OCI-LY7 (cell line): Measurements from ENCODE around the gene SEMG2. TPM values are rescaled to one million over a fixed set of nuclear protein-coding genes. Genes with fewer than 3 reads are reported as not detected.

Experiments used
- Bru-seq: library from RNA; stranded (reverse); fragments of 400-500 nt; gene quantifications from one replicate; lab custom pipeline; 2021; lab: Mats Ljungman, UMichigan
- BruChase-seq, 2 experiments: library from RNA; stranded (reverse); fragments of 400-500 nt; gene quantifications; one replicate each; lab custom pipeline; 2021; lab: Mats Ljungman, UMichigan
- BruUV-seq: library from RNA; stranded (reverse); fragments of 400-500 nt; replicated peaks from 2 replicates; lab custom pipeline; 2021; lab: Mats Ljungman, UMichigan
- CTCF ChIA-PET: fragments of 300-600 bp; sonication (Branson Sonifier 250); formaldehyde crosslinking; loops from one replicate; lab custom pipeline; 2022; ENCODE audit warnings: antibody characterized with exemption; ENCODE audit not compliant: unreplicated experiment; lab: Charles Lee
- POLR2A ChIA-PET: fragments of 300-600 bp; sonication (Branson Sonifier 250); formaldehyde crosslinking; loops from one replicate; lab custom pipeline; 2022; ENCODE audit warnings: antibody characterized with exemption; lab: Charles Lee
- DNase-seq: peaks from one replicate; pipeline ENCODE4 v3.0.0-alpha.2; 2015; ENCODE audit warnings: low spot score
- H2AFZ ChIP-seq: fragments of 200-600 bp; sonication (generic), shearing (Covaris generic); 2 replicates; pipeline ENCODE4 v1.6.1; 2014; ENCODE audit warnings: mild to moderate bottlenecking, antibody characterized with exemption, low read length, moderate library complexity
- H3K27ac ChIP-seq: fragments of 200-600 bp; sonication (generic); 2 replicates; pipeline ENCODE4 v1.5.1; 2014; ENCODE audit warnings: mixed run types, low read depth, mild to moderate bottlenecking, moderate library complexity, low read length, inconsistent platforms; ENCODE audit not compliant: poor library complexity, severe bottlenecking
- H3K36me3 ChIP-seq: fragments of 200-600 bp; sonication (generic); 2 replicates; pipeline ENCODE4 v1.6.1; 2014; ENCODE audit warnings: mild to moderate bottlenecking, antibody characterized with exemption, low read length, moderate library complexity, mixed read lengths; ENCODE audit not compliant: insufficient read depth
- H3K4me1 ChIP-seq: fragments of 200-600 bp; sonication (generic); 2 replicates; pipeline ENCODE4 v1.5.1; 2014; ENCODE audit warnings: mild to moderate bottlenecking, low read length; ENCODE audit not compliant: insufficient read depth, poor library complexity, severe bottlenecking
- H3K4me2 ChIP-seq: fragments of 200-600 bp; sonication (generic); 2 replicates; pipeline ENCODE4 v1.6.1; 2014; ENCODE audit warnings: mild to moderate bottlenecking, low read length
- H3K4me3 ChIP-seq: fragments of 200-600 bp; sonication (generic); 2 replicates; pipeline ENCODE4 v1.5.1; 2014; ENCODE audit warnings: mild to moderate bottlenecking, low read depth, low read length; ENCODE audit not compliant: poor library complexity, severe bottlenecking
- H3K79me2 ChIP-seq: fragments of 200-600 bp; sonication (generic); 2 replicates; pipeline ENCODE4 v1.6.1; 2016; ENCODE audit warnings: low read depth, mild to moderate bottlenecking, low read length, moderate library complexity, mixed read lengths; ENCODE audit not compliant: insufficient read depth
- H3K9me2 ChIP-seq: fragments of 200-600 bp; sonication (generic); 2 replicates; pipeline ENCODE4 v1.6.1; 2016; ENCODE audit warnings: mild to moderate bottlenecking, low read length, mixed read lengths; ENCODE audit not compliant: insufficient read depth
- H3K9me3 ChIP-seq: fragments of 200-600 bp; sonication (generic); 2 replicates; pipeline ENCODE4 v1.6.1; 2014; ENCODE audit warnings: mild to moderate bottlenecking, mixed run types, low read length, mixed read lengths
- H4K20me1 ChIP-seq: fragments of 200-600 bp; sonication (generic); 2 replicates; pipeline ENCODE4 v1.6.1; 2014; ENCODE audit warnings: mild to moderate bottlenecking, antibody characterized with exemption, low read length, moderate library complexity, mixed read lengths; ENCODE audit not compliant: insufficient read depth
- EZH2phosphoT487 ChIP-seq: fragments of 200-600 bp; sonication (generic); IDR thresholded peaks from 2 replicates; pipeline ENCODE4 v1.6.1; 2018; ENCODE audit warnings: low read depth, borderline replicate concordance, mild to moderate bottlenecking, mixed run types, antibody characterized with exemption, low read length, moderate library complexity, mixed read lengths
- intact Hi-C: fragments of 100-400 bp; cut with micrococcal nuclease; formaldehyde crosslinking; loops from one replicate; pipeline ENCODE4 v1.10.0; 2022; ENCODE audit not compliant: unreplicated experiment
- long read RNA-seq: library from polyadenylated mRNA; stranded (forward); transcript quantifications from one replicate; pipeline ENCODE4 v2.0.0, GENCODE V29; 2022
- total RNA-seq, 2 experiments: library from RNA; depleted of rRNA in 1 of 2; stranded (reverse); fragments of >200 nt in 1 of 2; shearing (Covaris generic) in 1 of 2; gene quantifications; 2 replicates each; pipeline ENCODE4 v1.2.3, GENCODE V29; 2014 to 2022
- TF ChIP-seq, protein P1 (sequence below): fragments of 200-600 bp; sonication (generic); conservative IDR thresholded peaks from 2 replicates; pipeline ENCODE4 v1.5.1; 2014; ENCODE audit warnings: mild to moderate bottlenecking, antibody characterized with exemption, low read length, moderate library complexity, mixed read lengths

Gene SEMG2, protein sequence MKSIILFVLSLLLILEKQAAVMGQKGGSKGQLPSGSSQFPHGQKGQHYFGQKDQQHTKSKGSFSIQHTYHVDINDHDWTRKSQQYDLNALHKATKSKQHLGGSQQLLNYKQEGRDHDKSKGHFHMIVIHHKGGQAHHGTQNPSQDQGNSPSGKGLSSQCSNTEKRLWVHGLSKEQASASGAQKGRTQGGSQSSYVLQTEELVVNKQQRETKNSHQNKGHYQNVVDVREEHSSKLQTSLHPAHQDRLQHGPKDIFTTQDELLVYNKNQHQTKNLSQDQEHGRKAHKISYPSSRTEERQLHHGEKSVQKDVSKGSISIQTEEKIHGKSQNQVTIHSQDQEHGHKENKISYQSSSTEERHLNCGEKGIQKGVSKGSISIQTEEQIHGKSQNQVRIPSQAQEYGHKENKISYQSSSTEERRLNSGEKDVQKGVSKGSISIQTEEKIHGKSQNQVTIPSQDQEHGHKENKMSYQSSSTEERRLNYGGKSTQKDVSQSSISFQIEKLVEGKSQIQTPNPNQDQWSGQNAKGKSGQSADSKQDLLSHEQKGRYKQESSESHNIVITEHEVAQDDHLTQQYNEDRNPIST
- total RNA-seq (2014; rRNA removed; shearing (Covaris generic)) (not detected in 2 replicates), total RNA-seq (2022) (not detected in 2 replicates), Bru-seq, nascent RNA (not detected), BruChase-seq, experiment 1, labeled RNA remaining after a 6-hour chase (not detected), BruChase-seq, experiment 2, labeled RNA remaining after a 2-hour chase (not detected)
- long read RNA-seq = 0 reads

GRCh38 chr20:45221076-45221475, at the start of gene SEMG2:
Gene SEMG2, plus strand, starts transcription at chr20:45221373. Its CDS starts 17 bp downstream, at chr20:45221390.
- intact Hi-C loops = no loop called here
- no TSS peak for BruUV-seq
- CTCF ChIA-PET = no interaction called here

DNA sequence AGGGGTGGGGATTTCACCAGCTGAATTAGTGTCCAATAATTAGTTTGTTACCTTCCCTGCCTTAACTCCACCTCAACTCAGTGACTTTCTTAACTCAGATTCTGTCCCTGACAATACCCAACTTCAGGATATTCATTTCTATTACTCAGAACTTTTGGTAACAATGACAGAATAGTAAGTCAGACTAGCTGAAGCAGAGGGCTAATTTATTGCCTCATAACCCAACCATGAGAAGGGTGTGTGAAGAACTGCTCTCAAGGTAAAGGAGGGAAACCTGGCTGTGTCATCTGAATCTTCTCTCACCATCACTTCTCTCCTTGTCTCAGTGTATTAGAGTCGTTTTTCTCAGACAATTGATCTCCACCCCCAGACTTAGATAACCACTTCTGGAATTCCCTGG, 47.7 kb upstream of the SEMG2 start:
- Histone ChIP-seq H3K79me2 (no peaks in the 10 kb centered on the region), H3K27ac (no peak overlapping the region), H3K9me2 (no peaks in the 10 kb centered on the region), H3K36me3 (no peaks in the 10 kb centered on the region), H3K9me3 (no peaks in the 10 kb centered on the region), H3K4me1 (no peaks in the 10 kb centered on the region), H4K20me1 (no peaks in the 10 kb centered on the region), H2AFZ (no peak overlapping the region), H3K4me3 (no peak overlapping the region), H3K4me2 (no peak overlapping the region)
- ChIA-PET POLR2A (no interaction called here), CTCF (no interaction called here)
- intact Hi-C loops = no loop called here
- DNase-seq = no peak
- no TSS peak for BruUV-seq
- no peak for TF ChIP-seq EZH2phosphoT487
- TF ChIP-seq, protein P1, sequence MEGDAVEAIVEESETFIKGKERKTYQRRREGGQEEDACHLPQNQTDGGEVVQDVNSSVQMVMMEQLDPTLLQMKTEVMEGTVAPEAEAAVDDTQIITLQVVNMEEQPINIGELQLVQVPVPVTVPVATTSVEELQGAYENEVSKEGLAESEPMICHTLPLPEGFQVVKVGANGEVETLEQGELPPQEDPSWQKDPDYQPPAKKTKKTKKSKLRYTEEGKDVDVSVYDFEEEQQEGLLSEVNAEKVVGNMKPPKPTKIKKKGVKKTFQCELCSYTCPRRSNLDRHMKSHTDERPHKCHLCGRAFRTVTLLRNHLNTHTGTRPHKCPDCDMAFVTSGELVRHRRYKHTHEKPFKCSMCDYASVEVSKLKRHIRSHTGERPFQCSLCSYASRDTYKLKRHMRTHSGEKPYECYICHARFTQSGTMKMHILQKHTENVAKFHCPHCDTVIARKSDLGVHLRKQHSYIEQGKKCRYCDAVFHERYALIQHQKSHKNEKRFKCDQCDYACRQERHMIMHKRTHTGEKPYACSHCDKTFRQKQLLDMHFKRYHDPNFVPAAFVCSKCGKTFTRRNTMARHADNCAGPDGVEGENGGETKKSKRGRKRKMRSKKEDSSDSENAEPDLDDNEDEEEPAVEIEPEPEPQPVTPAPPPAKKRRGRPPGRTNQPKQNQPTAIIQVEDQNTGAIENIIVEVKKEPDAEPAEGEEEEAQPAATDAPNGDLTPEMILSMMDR = no peak

More at GRCh38 chr20:45221076-45221475, at the start of gene SEMG2:
- no peak for DNase-seq
- Histone ChIP-seq H4K20me1 (no peaks in the 10 kb centered on the region), H3K4me1 (no peaks in the 10 kb centered on the region), H3K4me2 (no peak within 1 kb of the TSS), H3K9me3 (no peaks in the 10 kb centered on the region), H3K79me2 (no peaks in the 10 kb centered on the region), H3K36me3 (no peaks in the 10 kb centered on the region), H3K4me3 (no peak within 1 kb of the TSS), H3K27ac (no peak within 1 kb of the TSS), H3K9me2 (no peaks in the 10 kb centered on the region), H2AFZ (no peak within 1 kb of the TSS)
- TF ChIP-seq EZH2phosphoT487 = no peak
- TF ChIP-seq, protein P1 = no peak
- POLR2A ChIA-PET = no interaction called here
